Psoas muscle (tissue), 8 donors: Measurements from ENCODE around the gene COG5. TPM values are rescaled to one million over a fixed set of nuclear protein-coding genes. Genes with fewer than 3 reads are reported as not detected.

Experiments
- ATAC-seq, 4 donors: fragments of 200-7000 bp; cut with Tn5 transposase; one replicate each; pipeline ENCODE4 v1.9.1; 2020; ENCODE audit warnings: moderate library complexity in 3 of 4, mild to moderate bottlenecking in 2 of 4
- DNase-seq, 2 donors: peaks; one replicate each; pipeline ENCODE4 v3.0.0-alpha.2; 2020
- H3K27ac ChIP-seq: fragments of 200-600 bp; one replicate; pipeline ENCODE4 v1.8.0; 2022
- H3K27me3 ChIP-seq, 3 donors: fragments of 200-600 bp in 1 of 3; one replicate each; pipeline versions ENCODE4 v1.6.1 to v1.8.0; 2013 to 2022; ENCODE audit warnings: low read length in 2 of 3, mild to moderate bottlenecking in 2 of 3, moderate library complexity in 1 of 3; ENCODE audit not compliant: insufficient read depth in 3 of 3
- H3K36me3 ChIP-seq, 2 donors: fragments of 200-600 bp in 1 of 2; one replicate each; pipeline versions ENCODE4 v1.6.1 to v1.8.0; 2013 to 2022; ENCODE audit warnings: low read depth in 1 of 2, mild to moderate bottlenecking in 1 of 2, moderate library complexity in 1 of 2; ENCODE audit not compliant: insufficient read depth in 1 of 2
- H3K4me1 ChIP-seq: fragments of 200-600 bp; one replicate; pipeline ENCODE4 v1.8.0; 2022
- H3K4me3 ChIP-seq: fragments of 200-600 bp; one replicate; pipeline ENCODE4 v1.8.0; 2022; ENCODE audit warnings: mild to moderate bottlenecking
- H3K9me3 ChIP-seq: fragments of 200-600 bp; one replicate; pipeline ENCODE4 v1.8.0; 2022
- WGBS, 3 donors: extraction: QIAGEN DNeasy Blood & Tissue Kit; methylation state at CpG; one replicate each; pipeline versions ENCODE4 v1.1.6 to v1.1.7; 2013; 5-methylcytosine and 5-hydroxymethylcytosine counted together
- intact Hi-C, 2 donors: fragments of 100-400 bp; cut with DNase I; formaldehyde crosslinking; loops; one replicate each; pipeline versions ENCODE4 v1.11.0 to v1.14.2; 2022
- polyA plus RNA-seq, 3 donors: library from polyadenylated mRNA; stranded (reverse); fragments of 200-250 nt; gene quantifications; one replicate each; pipeline ENCODE4 v1.2.3, GENCODE V29; 2013
- total RNA-seq, 4 donors: library from RNA; stranded (reverse); fragmentation: NEBNext Ultra II Directional in 2 of 4; extraction: Animal tissue kit (Norgen Biotek cat#: 25700) in 2 of 4; gene quantifications; one replicate each; pipeline versions ENCODE4 v1.2.1 to v1.2.4, GENCODE V29; 2021 to 2023
- TF ChIP-seq, protein P1 (sequence below): fragments of 200-600 bp; IDR thresholded peaks from one replicate; pipeline ENCODE4 v1.8.0; 2022; ENCODE audit warnings: antibody characterized with exemption
- donor health status: healthy with polysubstance abuse.
- donor health status: DM: no; HTN: no; CAD: no; lungs with moderate emphysema.
- donor health status: Bipolar disorder and iron deficiency.
- donor health status: healthy.
- donor health status: DM: yes; HTN: yes; CAD: no.
- donor health status: DM: no; HTN: no; CAD: no.
- donor health status: DM: no; HTN: no; CAD: no.
- donor health status: DM: yes; HTN: yes; CAD: no.

COG5 gene
- total and polyA plus RNA-seq, 7 donors = 4.8 to 35.1 (median 18.8) TPM

- no peaks in the 10 kb centered on the region for H3K27me3 ChIP-seq
- no peak overlapping the region for H3K4me3 ChIP-seq
- TF ChIP-seq, protein P1, sequence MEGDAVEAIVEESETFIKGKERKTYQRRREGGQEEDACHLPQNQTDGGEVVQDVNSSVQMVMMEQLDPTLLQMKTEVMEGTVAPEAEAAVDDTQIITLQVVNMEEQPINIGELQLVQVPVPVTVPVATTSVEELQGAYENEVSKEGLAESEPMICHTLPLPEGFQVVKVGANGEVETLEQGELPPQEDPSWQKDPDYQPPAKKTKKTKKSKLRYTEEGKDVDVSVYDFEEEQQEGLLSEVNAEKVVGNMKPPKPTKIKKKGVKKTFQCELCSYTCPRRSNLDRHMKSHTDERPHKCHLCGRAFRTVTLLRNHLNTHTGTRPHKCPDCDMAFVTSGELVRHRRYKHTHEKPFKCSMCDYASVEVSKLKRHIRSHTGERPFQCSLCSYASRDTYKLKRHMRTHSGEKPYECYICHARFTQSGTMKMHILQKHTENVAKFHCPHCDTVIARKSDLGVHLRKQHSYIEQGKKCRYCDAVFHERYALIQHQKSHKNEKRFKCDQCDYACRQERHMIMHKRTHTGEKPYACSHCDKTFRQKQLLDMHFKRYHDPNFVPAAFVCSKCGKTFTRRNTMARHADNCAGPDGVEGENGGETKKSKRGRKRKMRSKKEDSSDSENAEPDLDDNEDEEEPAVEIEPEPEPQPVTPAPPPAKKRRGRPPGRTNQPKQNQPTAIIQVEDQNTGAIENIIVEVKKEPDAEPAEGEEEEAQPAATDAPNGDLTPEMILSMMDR = no peak
- H3K9me3 ChIP-seq = no peaks in the 10 kb centered on the region
- ATAC-seq = no peak
- intact Hi-C loops = no loop called here
- DNase-seq = no peak
- WGBS, 3 donors = 86 to 90% (median 89%) methylated on average over 5 of the region's 5 CpGs
- no peaks in the 10 kb centered on the region for H3K4me1 ChIP-seq
- no peaks in the 10 kb centered on the region for H3K36me3 ChIP-seq
- H3K27ac ChIP-seq = no peak overlapping the region
Observed at GRCh38 chr7:107384025-107384424, 179.7 kb downstream of the COG5 start.

DNA sequence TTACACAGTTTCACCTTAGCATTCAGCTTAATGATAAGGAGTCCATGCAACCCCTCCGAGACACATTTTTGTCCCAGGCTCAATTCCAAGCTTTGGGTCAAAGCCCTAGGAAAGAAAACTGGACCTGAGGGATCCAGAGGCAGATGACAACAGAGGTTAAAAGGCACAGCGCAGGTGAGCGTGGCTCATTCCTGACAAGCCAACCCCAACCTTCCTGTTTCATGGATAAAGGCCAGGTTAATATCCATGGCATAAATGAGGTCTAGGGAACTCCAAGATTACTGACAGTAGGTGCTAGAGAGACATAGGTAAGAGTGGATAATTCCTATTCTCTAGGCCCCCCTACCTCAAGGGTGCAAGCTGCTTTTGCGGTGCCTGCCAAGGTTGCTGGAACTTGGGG lies 180.5 kb downstream of the COG5 start:
- WGBS, 3 donors = 94 to 99% (median 98%) methylated on average over 4 of the region's 4 CpGs
- intact Hi-C loops = no loop called here
- H3K27ac ChIP-seq = no peak overlapping the region
- TF ChIP-seq, protein P1 = no peak
- H3K27me3 ChIP-seq = no peaks in the 10 kb centered on the region
- no peaks in the 10 kb centered on the region for H3K9me3 ChIP-seq
- no peaks in the 10 kb centered on the region for H3K4me1 ChIP-seq
- H3K36me3 ChIP-seq = no peaks in the 10 kb centered on the region
- DNase-seq (no peak), ATAC-seq (no peak)
- H3K4me3 ChIP-seq = no peak overlapping the region

- Histone ChIP-seq H3K36me3 (no peaks in the 10 kb centered on the region), H3K27me3 (no peaks in the 10 kb centered on the region), H3K9me3 (no peaks in the 10 kb centered on the region), H3K27ac (no peak overlapping the region), H3K4me3 (no peak overlapping the region), H3K4me1 (no peaks in the 10 kb centered on the region)
- 77 to 86% (median 79%) methylated on average over 4 of the region's 4 CpGs for WGBS, 3 donors
- TF ChIP-seq, protein P1 = no peak
- intact Hi-C loops = no loop called here
- ATAC-seq (no peak), DNase-seq (no peak)
Observed at GRCh38 chr7:107381453-107381852, 182.3 kb downstream of the COG5 start.

GRCh38 chr7:107373354-107373753 lies 190.4 kb downstream of the COG5 start:
- Histone ChIP-seq H3K4me3 (no peak overlapping the region), H3K4me1 (peaks cover 10% of the 10 kb centered on the region), H3K27ac (peak overlapping the region; percentile 51), H3K27me3 (no peaks in the 10 kb centered on the region), H3K36me3 (no peaks in the 10 kb centered on the region), H3K9me3 (no peaks in the 10 kb centered on the region)
- DNase-seq (no peak), ATAC-seq (peak in 3 of 4 donors; percentile 40 to 67 (median 43))
- TF ChIP-seq, protein P1 = no peak
- intact Hi-C loops = loop anchor here in 1 of 2 donors (5.0 to 10.0 kb wide), 2 partner anchors 86 to 139 kb away; no protein-coding TSS in a partner anchor
- WGBS, 3 donors = 65 to 77% (median 76%) methylated on average over 4 of the region's 4 CpGs

- intact Hi-C loops = loop anchor here in 1 of 2 donors (5.0 to 10.0 kb wide), 2 partner anchors 85 to 137 kb away; no protein-coding TSS in a partner anchor
- WGBS, 3 donors = 64 to 85% (median 69%) methylated on average over 1 of the region's 1 CpG
- TF ChIP-seq, protein P1 = no peak
- H3K4me3 ChIP-seq = no peak overlapping the region
- no peaks in the 10 kb centered on the region for H3K9me3 ChIP-seq
- peak; percentile 76 to 98 (median 90) for ATAC-seq
- no peaks in the 10 kb centered on the region for H3K36me3 ChIP-seq
- no peaks in the 10 kb centered on the region for H3K27me3 ChIP-seq
- DNase-seq = no peak
- H3K4me1 ChIP-seq = peaks cover 10% of the 10 kb centered on the region
- peak overlapping the region; percentile 51 for H3K27ac ChIP-seq
Observed at GRCh38 chr7:107372298-107372697, 191.4 kb downstream of the COG5 start.
